Progenitor cell of endocrine pancreas (in vitro differentiated cells): ENCODE data around the gene C10orf62. TPM values are rescaled to one million over a fixed set of nuclear protein-coding genes. Genes with fewer than 3 reads are reported as not detected.

ENCODE experiments used
- DNase-seq: peaks from one replicate; pipeline ENCODE4 v3.0.0; 2021; ENCODE audit warnings: low spot score; ENCODE audit not compliant: unreplicated experiment
- H3K27ac Mint-ChIP-seq: 2 replicates; pipeline ENCODE4 v1.8.0; 2021; ENCODE audit warnings: mild to moderate bottlenecking, moderate library complexity, mixed read lengths
- H3K27me3 Mint-ChIP-seq: 2 replicates; pipeline ENCODE4 v1.8.0; 2021; ENCODE audit warnings: mixed read lengths
- H3K36me3 Mint-ChIP-seq: 2 replicates; pipeline ENCODE4 v1.8.0; 2022; ENCODE audit warnings: mixed read lengths; ENCODE audit not compliant: insufficient read depth
- H3K4me1 Mint-ChIP-seq: 2 replicates; pipeline ENCODE4 v1.8.0; 2021; ENCODE audit warnings: low read depth, mixed read lengths
- H3K4me3 Mint-ChIP-seq: 2 replicates; pipeline ENCODE4 v1.8.0; 2021; ENCODE audit warnings: low read depth, mild to moderate bottlenecking, moderate library complexity, mixed read lengths
- H3K9me3 Mint-ChIP-seq: 2 replicates; pipeline ENCODE4 v1.8.0; 2021; ENCODE audit warnings: low read depth, mixed read lengths
- total RNA-seq: library from RNA; stranded (reverse); gene quantifications from 2 replicates; pipeline ENCODE4 v1.2.1, GENCODE V29; 2021
- TF ChIP-seq, protein P1 (sequence below): fragments of 200-600 bp; sonication (generic); IDR thresholded peaks from one replicate; pipeline ENCODE4 v1.5.0; 2021; ENCODE audit warnings: antibody characterized with exemption, mild to moderate bottlenecking; ENCODE audit not compliant: unreplicated experiment

C10orf62 gene
- total RNA-seq, 1 donor from 2014 or later: 0.96 TPM

- Mint-ChIP-seq H3K27ac (no peak overlapping the region), H3K36me3 (no peaks in the 10 kb centered on the region), H3K4me1 (no peaks in the 10 kb centered on the region), H3K4me3 (no peak overlapping the region), H3K9me3 (no peaks in the 10 kb centered on the region), H3K27me3 (no peaks in the 10 kb centered on the region)
- DNase-seq: no peak
- TF ChIP-seq, protein P1, sequence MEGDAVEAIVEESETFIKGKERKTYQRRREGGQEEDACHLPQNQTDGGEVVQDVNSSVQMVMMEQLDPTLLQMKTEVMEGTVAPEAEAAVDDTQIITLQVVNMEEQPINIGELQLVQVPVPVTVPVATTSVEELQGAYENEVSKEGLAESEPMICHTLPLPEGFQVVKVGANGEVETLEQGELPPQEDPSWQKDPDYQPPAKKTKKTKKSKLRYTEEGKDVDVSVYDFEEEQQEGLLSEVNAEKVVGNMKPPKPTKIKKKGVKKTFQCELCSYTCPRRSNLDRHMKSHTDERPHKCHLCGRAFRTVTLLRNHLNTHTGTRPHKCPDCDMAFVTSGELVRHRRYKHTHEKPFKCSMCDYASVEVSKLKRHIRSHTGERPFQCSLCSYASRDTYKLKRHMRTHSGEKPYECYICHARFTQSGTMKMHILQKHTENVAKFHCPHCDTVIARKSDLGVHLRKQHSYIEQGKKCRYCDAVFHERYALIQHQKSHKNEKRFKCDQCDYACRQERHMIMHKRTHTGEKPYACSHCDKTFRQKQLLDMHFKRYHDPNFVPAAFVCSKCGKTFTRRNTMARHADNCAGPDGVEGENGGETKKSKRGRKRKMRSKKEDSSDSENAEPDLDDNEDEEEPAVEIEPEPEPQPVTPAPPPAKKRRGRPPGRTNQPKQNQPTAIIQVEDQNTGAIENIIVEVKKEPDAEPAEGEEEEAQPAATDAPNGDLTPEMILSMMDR: no peak
Measured at GRCh38 chr10:97570789-97571471, 18.6 kb upstream of the C10orf62 start.

DNA sequence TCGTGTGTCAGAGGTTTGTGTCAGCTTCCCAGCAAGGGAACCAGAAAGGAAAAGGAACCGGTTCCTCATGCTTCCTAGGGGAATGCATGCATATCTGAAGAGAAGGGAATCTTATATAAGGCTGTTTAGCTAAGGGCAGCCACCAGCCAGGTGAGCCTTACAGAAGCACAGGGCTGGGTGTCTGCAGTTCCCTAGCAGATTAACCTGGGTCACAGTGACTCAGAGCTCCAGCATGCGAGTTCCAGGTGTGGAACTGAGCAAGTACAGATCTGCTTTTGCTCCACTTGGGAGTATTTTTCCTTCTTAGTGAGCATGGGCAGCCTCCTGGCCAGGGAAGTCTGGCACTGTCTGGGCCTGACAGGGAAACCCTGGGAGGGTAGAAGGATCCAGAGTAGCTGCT lies 17.9 kb upstream of the C10orf62 start:
- Mint-ChIP-seq H3K4me3 (no peak overlapping the region), H3K4me1 (no peaks in the 10 kb centered on the region), H3K9me3 (no peaks in the 10 kb centered on the region), H3K27ac (no peak overlapping the region), H3K36me3 (no peaks in the 10 kb centered on the region), H3K27me3 (no peaks in the 10 kb centered on the region)
- TF ChIP-seq, protein P1: no peak
- no peak for DNase-seq

- Mint-ChIP-seq H3K4me1 (no peaks in the 10 kb centered on the region), H3K27me3 (no peaks in the 10 kb centered on the region), H3K27ac (no peak within 1 kb of the TSS), H3K9me3 (no peaks in the 10 kb centered on the region), H3K36me3 (no peaks in the 10 kb centered on the region), H3K4me3 (no peak within 1 kb of the TSS)
- TF ChIP-seq, protein P1: peak; percentile 83
- DNase-seq: peak; percentile 55
Measured at GRCh38 chr10:97572214-97572989, 17.1 kb upstream of the C10orf62 start, which contains the start of gene ANKRD2. TSS of gene ANKRD2 (plus strand) at chr10:97572779. CDS start at chr10:97572789, 10 bp downstream.

- no peak overlapping the region for H3K27ac Mint-ChIP-seq
- no peaks in the 10 kb centered on the region for H3K27me3 Mint-ChIP-seq
- no peaks in the 10 kb centered on the region for H3K9me3 Mint-ChIP-seq
- H3K36me3 Mint-ChIP-seq: no peaks in the 10 kb centered on the region
- no peak for DNase-seq
- no peaks in the 10 kb centered on the region for H3K4me1 Mint-ChIP-seq
- TF ChIP-seq, protein P1: no peak
- H3K4me3 Mint-ChIP-seq: no peak overlapping the region
Measured at GRCh38 chr10:97573021-97573420, 16.5 kb upstream of the C10orf62 start.

- Mint-ChIP-seq H3K9me3 (no peaks in the 10 kb centered on the region), H3K4me3 (no peak overlapping the region), H3K27ac (no peak overlapping the region), H3K36me3 (no peaks in the 10 kb centered on the region), H3K4me1 (no peaks in the 10 kb centered on the region), H3K27me3 (no peaks in the 10 kb centered on the region)
- TF ChIP-seq, protein P1: no peak
- DNase-seq: no peak
Measured at GRCh38 chr10:97573672-97574071, 15.8 kb upstream of the C10orf62 start.
